ENCODE results near the gene KIRREL3.

GRCh38 chr11:126392633-126393013, 607.9 kb downstream of the KIRREL3 start:
- TF ChIP-seq ZNF274 (IDR thresholded peaks at IDR 0.05; ENCODE audit: low read depth, low read length) (no peak), YY1 (IDR thresholded peaks at IDR 0.05; ENCODE audit: insufficient read depth, insufficient read length) (no peak)

All from NT2/D1 (cell line).